HuH-7 (cell line): ENCODE results near the gene SLC24A3.

ENCODE experiments used
- DNase-seq: peaks from one replicate; pipeline ENCODE4 v3.0.0; 2011; ENCODE audit warnings: low spot score

The SLC24A3 gene

GRCh38 chr20:19344341-19344740, 131.9 kb downstream of the SLC24A3 start:
- no peak for DNase-seq

GRCh38 chr20:19347943-19348456, 135.6 kb downstream of the SLC24A3 start:
- DNase-seq: no peak

- no peak for DNase-seq
Observed at GRCh38 chr20:19348582-19348981, 136.1 kb downstream of the SLC24A3 start.

- no peak for DNase-seq
Observed at GRCh38 chr20:19349879-19350278, 137.4 kb downstream of the SLC24A3 start.

GRCh38 chr20:19351542-19351941, 139.1 kb downstream of the SLC24A3 start:
- DNase-seq: no peak

- no peak for DNase-seq
Observed at GRCh38 chr20:19354950-19355349, 142.5 kb downstream of the SLC24A3 start.

- DNase-seq: no peak
Observed at GRCh38 chr20:19361790-19362189, 149.3 kb downstream of the SLC24A3 start.

- DNase-seq: no peak
Observed at GRCh38 chr20:19363476-19363875, 151.0 kb downstream of the SLC24A3 start.

GRCh38 chr20:19367591-19367990, 155.1 kb downstream of the SLC24A3 start:
- no peak for DNase-seq

- no peak for DNase-seq
Observed at GRCh38 chr20:19368351-19368750, 155.9 kb downstream of the SLC24A3 start.

- no peak for DNase-seq
Observed at GRCh38 chr20:19370076-19371075, 157.9 kb downstream of the SLC24A3 start.

- no peak for DNase-seq
Observed at GRCh38 chr20:19371112-19371511, 158.7 kb downstream of the SLC24A3 start.

- DNase-seq: no peak
Observed at GRCh38 chr20:19374216-19374615, 161.8 kb downstream of the SLC24A3 start.

- DNase-seq: no peak
Observed at GRCh38 chr20:19375395-19375794, 163.0 kb downstream of the SLC24A3 start.

- no peak for DNase-seq
Observed at GRCh38 chr20:19375801-19376200, 163.4 kb downstream of the SLC24A3 start.

GRCh38 chr20:19376451-19377229, 164.2 kb downstream of the SLC24A3 start:
- DNase-seq: no peak

- DNase-seq: no peak
Observed at GRCh38 chr20:19378058-19378457, 165.6 kb downstream of the SLC24A3 start.

- no peak for DNase-seq
Observed at GRCh38 chr20:19380211-19380610, 167.8 kb downstream of the SLC24A3 start.

GRCh38 chr20:19381947-19382346, 169.5 kb downstream of the SLC24A3 start:
- no peak for DNase-seq

GRCh38 chr20:19382386-19383340, 170.2 kb downstream of the SLC24A3 start:
- no peak for DNase-seq

- no peak for DNase-seq
Observed at GRCh38 chr20:19384940-19385339, 172.5 kb downstream of the SLC24A3 start.

GRCh38 chr20:19387251-19387650, 174.8 kb downstream of the SLC24A3 start:
- DNase-seq: no peak
